ENCODE results near the gene CRMP1.

Gene CRMP1

GRCh38 chr4:5926598-5926997 is 33.7 kb upstream of the CRMP1 start:
- no peak overlapping the region for H3K4me3 ChIP-seq (ENCODE audit: low read depth, low read length)
- no peak for TF ChIP-seq CTCF (IDR thresholded peaks at IDR 0.05; ENCODE audit: low read depth, low read length)
- DNase-seq (ENCODE audit: low read depth, low spot score), result no peak
- in situ Hi-C loops (cut with HindIII; ENCODE audit: low sequenced_read_pairs), result no loop called here

GRCh38 chr4:5925419-5926200 is 32.7 kb upstream of the CRMP1 start:
- no peak for TF ChIP-seq CTCF (IDR thresholded peaks at IDR 0.05; ENCODE audit: low read depth, low read length)

GRCh38 chr4:5924461-5925125 is 31.7 kb upstream of the CRMP1 start:
- no peak for TF ChIP-seq CTCF (IDR thresholded peaks at IDR 0.05; ENCODE audit: low read depth, low read length)
- no peak overlapping the region for H3K4me3 ChIP-seq (ENCODE audit: low read depth, low read length)
- in situ Hi-C loops (cut with HindIII; ENCODE audit: low sequenced_read_pairs), result no loop called here
- no peak for DNase-seq (ENCODE audit: low read depth, low spot score)

More at GRCh38 chr4:5925419-5926200, 32.7 kb upstream of the CRMP1 start:
- no peak overlapping the region for H3K4me3 ChIP-seq (ENCODE audit: low read depth, low read length)
- in situ Hi-C loops (cut with HindIII; ENCODE audit: low sequenced_read_pairs), result no loop called here
- no peak for DNase-seq (ENCODE audit: low read depth, low spot score)

- no peak for TF ChIP-seq CTCF (IDR thresholded peaks at IDR 0.05; ENCODE audit: low read depth, low read length)
- in situ Hi-C loops (cut with HindIII; ENCODE audit: low sequenced_read_pairs), result no loop called here
- H3K4me3 ChIP-seq (ENCODE audit: low read depth, low read length), result no peak overlapping the region
- DNase-seq (ENCODE audit: low read depth, low spot score), result no peak
Observed at GRCh38 chr4:5923376-5923775, 30.5 kb upstream of the CRMP1 start.

- H3K4me3 ChIP-seq (ENCODE audit: low read depth, low read length), result no peak overlapping the region
- in situ Hi-C loops (cut with HindIII; ENCODE audit: low sequenced_read_pairs), result no loop called here
- no peak for DNase-seq (ENCODE audit: low read depth, low spot score)
- TF ChIP-seq CTCF (IDR thresholded peaks at IDR 0.05; ENCODE audit: low read depth, low read length), result no peak
Observed at GRCh38 chr4:5922556-5922955, 29.7 kb upstream of the CRMP1 start.

GRCh38 chr4:5921981-5922380 is 29.1 kb upstream of the CRMP1 start:
- DNase-seq (ENCODE audit: low read depth, low spot score), result no peak
- TF ChIP-seq CTCF (IDR thresholded peaks at IDR 0.05; ENCODE audit: low read depth, low read length), result no peak
- in situ Hi-C loops (cut with HindIII; ENCODE audit: low sequenced_read_pairs), result no loop called here
- no peak overlapping the region for H3K4me3 ChIP-seq (ENCODE audit: low read depth, low read length)

All from astrocyte of the spinal cord (primary cell).